Thyroid gland (tissue), 4 donors: ENCODE results near the gene CREM. TPM values are rescaled to one million over a fixed set of nuclear protein-coding genes. Genes with fewer than 3 reads are reported as not detected.

ENCODE experiments used
- DNase-seq, 2 donors: peaks; one replicate each; pipeline ENCODE4 v3.0.0-alpha.2; 2019
- H3K27ac ChIP-seq, 3 donors: fragments of 200-600 bp; sonication (generic); 1 replicate in 2 of 3; 2 replicates in 1 of 3; pipeline ENCODE4 v1.5.1; 2016 to 2019; ENCODE audit warnings: mild to moderate bottlenecking in 1 of 3, moderate library complexity in 1 of 3
- H3K27me3 ChIP-seq: fragments of 200-600 bp; sonication (generic); one replicate; pipeline ENCODE4 v1.5.1; 2019
- H3K36me3 ChIP-seq, 2 donors: fragments of 200-600 bp; sonication (generic); one replicate each; pipeline ENCODE4 v1.5.1; 2016 to 2019
- H3K4me1 ChIP-seq, 2 donors: fragments of 200-600 bp; sonication (generic); one replicate each; pipeline ENCODE4 v1.5.1; 2017 to 2019
- H3K4me3 ChIP-seq, 3 donors: fragments of 200-600 bp; sonication (generic); replicated peaks in 1 of 3; 1 replicate in 2 of 3; 2 replicates in 1 of 3; pipeline ENCODE4 v1.5.1; 2016; ENCODE audit warnings: mild to moderate bottlenecking in 1 of 3
- H3K9me3 ChIP-seq: fragments of 200-600 bp; sonication (generic); one replicate; pipeline ENCODE4 v1.5.1; 2017
- POLR2A ChIP-seq, 2 donors: fragments of 450-650 bp; IDR thresholded peaks; one replicate each; pipeline ENCODE4 v1.6.1; 2017; ENCODE audit warnings: antibody characterized with exemption in 2 of 2, mild to moderate bottlenecking in 2 of 2, moderate library complexity in 1 of 2
- WGBS, 2 donors: methylation state at CpG; one replicate each; pipeline ENCODE4 v1.1.5; 2017; 5-methylcytosine and 5-hydroxymethylcytosine counted together
- intact Hi-C: fragments of 100-400 bp; cut with DNase I; formaldehyde crosslinking; loops from one replicate; pipeline ENCODE4 v1.15.1; 2023
- total RNA-seq, 4 donors: library from RNA; depleted of rRNA; stranded (reverse); fragments of >200 nt; gene quantifications; one replicate each; pipeline ENCODE4 v1.2.3, GENCODE V29; 2016
- TF ChIP-seq, protein P1 (sequence below), 6 experiments: fragments of 200-600 bp in 3 of 6; fragments of 450-650 bp in 3 of 6; sonication (generic) in 3 of 6; IDR thresholded peaks; one replicate each; pipeline ENCODE4 v1.5.1; 2016 to 2019; ENCODE audit warnings: antibody characterized with exemption in 6 of 6, mild to moderate bottlenecking in 2 of 6, inconsistent platforms in 1 of 6, moderate library complexity in 1 of 6

CREM gene
- total RNA-seq, 4 donors from 2014 or later, result 39.9 to 64.4 (median 50.5) TPM

- intact Hi-C loops, result no loop called here
- no peak overlapping the region for H3K4me3 ChIP-seq
- H3K9me3 ChIP-seq, result no peaks in the 10 kb centered on the region
- no peaks in the 10 kb centered on the region for H3K4me1 ChIP-seq
- H3K27ac ChIP-seq, result no peak overlapping the region
- H3K36me3 ChIP-seq, result no peaks in the 10 kb centered on the region
- H3K27me3 ChIP-seq, result no peaks in the 10 kb centered on the region
- TF ChIP-seq POLR2A (IDR thresholded peaks at IDR 0.05), result no peak
- TF ChIP-seq, protein P1, sequence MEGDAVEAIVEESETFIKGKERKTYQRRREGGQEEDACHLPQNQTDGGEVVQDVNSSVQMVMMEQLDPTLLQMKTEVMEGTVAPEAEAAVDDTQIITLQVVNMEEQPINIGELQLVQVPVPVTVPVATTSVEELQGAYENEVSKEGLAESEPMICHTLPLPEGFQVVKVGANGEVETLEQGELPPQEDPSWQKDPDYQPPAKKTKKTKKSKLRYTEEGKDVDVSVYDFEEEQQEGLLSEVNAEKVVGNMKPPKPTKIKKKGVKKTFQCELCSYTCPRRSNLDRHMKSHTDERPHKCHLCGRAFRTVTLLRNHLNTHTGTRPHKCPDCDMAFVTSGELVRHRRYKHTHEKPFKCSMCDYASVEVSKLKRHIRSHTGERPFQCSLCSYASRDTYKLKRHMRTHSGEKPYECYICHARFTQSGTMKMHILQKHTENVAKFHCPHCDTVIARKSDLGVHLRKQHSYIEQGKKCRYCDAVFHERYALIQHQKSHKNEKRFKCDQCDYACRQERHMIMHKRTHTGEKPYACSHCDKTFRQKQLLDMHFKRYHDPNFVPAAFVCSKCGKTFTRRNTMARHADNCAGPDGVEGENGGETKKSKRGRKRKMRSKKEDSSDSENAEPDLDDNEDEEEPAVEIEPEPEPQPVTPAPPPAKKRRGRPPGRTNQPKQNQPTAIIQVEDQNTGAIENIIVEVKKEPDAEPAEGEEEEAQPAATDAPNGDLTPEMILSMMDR (IDR thresholded peaks at IDR 0.05), result no peak
- 71% methylated on average over 3 of the region's 3 CpGs for WGBS, 2 donors
- no peak for DNase-seq
Measured at GRCh38 chr10:35236739-35237138, 110.1 kb downstream of the CREM start.

GRCh38 chr10:35237766-35238512 is 111.3 kb downstream of the CREM start:
- no peak for DNase-seq
- no peaks in the 10 kb centered on the region for H3K4me1 ChIP-seq
- H3K27me3 ChIP-seq, result no peaks in the 10 kb centered on the region
- no peaks in the 10 kb centered on the region for H3K9me3 ChIP-seq
- no peaks in the 10 kb centered on the region for H3K36me3 ChIP-seq
- intact Hi-C loops, result no loop called here
- WGBS, 2 donors, result 89 to 95% methylated on average over 15 of the region's 15 CpGs
- H3K4me3 ChIP-seq, result no peak overlapping the region
- no peak overlapping the region for H3K27ac ChIP-seq
- TF ChIP-seq, protein P1 (IDR thresholded peaks at IDR 0.05), result no peak
- TF ChIP-seq POLR2A (IDR thresholded peaks at IDR 0.05), result no peak

- TF ChIP-seq, protein P1 (IDR thresholded peaks at IDR 0.05), result no peak
- TF ChIP-seq POLR2A (IDR thresholded peaks at IDR 0.05), result no peak
- no peak for DNase-seq
- H3K4me3 ChIP-seq, result no peak overlapping the region
- intact Hi-C loops, result loop anchor here (10.0 kb wide), 1 partner anchor 320 kb away; no protein-coding TSS in a partner anchor
- H3K9me3 ChIP-seq, result no peaks in the 10 kb centered on the region
- no peak overlapping the region for H3K27ac ChIP-seq
- H3K4me1 ChIP-seq, result no peaks in the 10 kb centered on the region
- WGBS, 2 donors, result 72 to 83% methylated on average over 2 of the region's 2 CpGs
- H3K36me3 ChIP-seq, result no peaks in the 10 kb centered on the region
- H3K27me3 ChIP-seq, result no peaks in the 10 kb centered on the region
Measured at GRCh38 chr10:35244549-35244948, 117.9 kb downstream of the CREM start.

- Histone ChIP-seq H3K4me3 (no peak overlapping the region), H3K27ac (no peak overlapping the region), H3K4me1 (no peaks in the 10 kb centered on the region), H3K9me3 (no peaks in the 10 kb centered on the region), H3K27me3 (no peaks in the 10 kb centered on the region), H3K36me3 (no peaks in the 10 kb centered on the region)
- TF ChIP-seq, protein P1 (IDR thresholded peaks at IDR 0.05), result no peak
- TF ChIP-seq POLR2A (IDR thresholded peaks at IDR 0.05), result no peak
- intact Hi-C loops, result loop anchor here (10.0 kb wide), 1 partner anchor 318 kb away; no protein-coding TSS in a partner anchor
- DNase-seq, result no peak
- WGBS, 2 donors, result 91 to 95% methylated on average over 8 of the region's 8 CpGs
Measured at GRCh38 chr10:35246770-35247343, 120.2 kb downstream of the CREM start.
